ENCODE measurements around the gene LEF1.
"Not testable (repeated sequence)": the region's sequence is repeated elsewhere in the genome, so short reads cannot be mapped to it uniquely, and the experiment has no call there.

Gene LEF1

GRCh38 chr4:108031427-108032083 is 137.2 kb downstream of the LEF1 start:
- peak; percentile 45 for DNase-seq (ENCODE audit: low read depth)

GRCh38 chr4:108030332-108030731 is 138.4 kb downstream of the LEF1 start:
- peak; percentile 52 for DNase-seq (ENCODE audit: low read depth)

GRCh38 chr4:108029731-108030130 is 139.0 kb downstream of the LEF1 start:
- DNase-seq (ENCODE audit: low read depth): no peak

- DNase-seq (ENCODE audit: low read depth): peak; percentile 44
These were observed 139.6 kb downstream of the LEF1 start for GRCh38 chr4:108029016-108029720.

- DNase-seq (ENCODE audit: low read depth): no peak
These were observed 143.9 kb downstream of the LEF1 start for GRCh38 chr4:108024878-108025165.

DNA sequence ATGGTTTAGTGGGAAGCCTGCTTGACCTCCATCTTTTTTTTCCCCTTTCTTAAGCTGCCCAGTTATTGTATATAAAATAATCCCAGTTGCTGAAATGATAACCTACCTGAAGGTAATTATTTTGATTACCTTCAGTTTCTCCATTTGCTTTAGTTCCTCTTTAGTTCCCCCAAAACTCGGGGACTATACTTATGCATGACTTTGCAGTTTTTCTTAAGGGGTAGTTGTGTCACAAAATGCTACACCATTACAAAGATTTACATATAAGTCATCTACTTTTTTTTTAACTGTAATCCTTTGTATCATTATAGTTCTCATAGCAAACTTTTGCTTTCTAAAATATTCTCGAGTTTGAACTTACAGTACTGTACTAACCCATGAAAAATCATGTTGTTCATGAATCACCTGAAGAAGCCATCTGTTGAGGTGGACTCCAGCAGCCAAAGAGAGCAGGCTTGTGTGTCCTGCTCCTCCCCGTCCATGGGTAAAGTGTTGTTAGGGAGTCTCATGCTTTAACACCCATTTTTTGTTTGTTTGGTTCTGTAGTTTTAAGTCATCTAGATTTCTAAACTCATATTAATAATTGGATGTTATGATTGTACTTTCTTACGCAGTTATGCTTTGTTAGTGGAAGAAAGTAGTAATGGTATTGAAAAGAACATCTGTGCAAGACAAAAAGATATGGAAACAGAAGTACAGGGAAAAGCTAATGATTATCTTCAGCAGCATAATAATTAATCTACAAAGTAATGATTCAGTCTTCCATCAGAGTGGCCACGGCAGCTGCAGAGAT is 144.5 kb downstream of the LEF1 start:
- no peak for DNase-seq (ENCODE audit: low read depth)

DNA sequence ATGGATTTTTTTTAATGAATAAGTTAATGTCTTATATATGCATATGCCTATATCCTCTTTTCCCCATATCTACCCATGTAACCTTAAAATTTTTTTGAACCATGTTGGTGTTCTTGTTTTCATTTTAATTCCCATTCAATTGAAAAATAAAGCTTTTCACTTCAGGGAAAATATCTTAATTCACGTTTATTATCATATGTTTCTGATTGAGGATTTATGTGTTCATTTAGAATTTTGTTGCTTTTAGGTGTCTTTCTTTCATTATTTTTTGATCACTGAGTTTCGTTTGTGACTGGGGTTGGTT is 149.9 kb downstream of the LEF1 start:
- no peak for DNase-seq (ENCODE audit: low read depth)

GRCh38 chr4:108018040-108018883 is 150.5 kb downstream of the LEF1 start:
- DNase-seq (ENCODE audit: low read depth): peak; percentile 68

DNA sequence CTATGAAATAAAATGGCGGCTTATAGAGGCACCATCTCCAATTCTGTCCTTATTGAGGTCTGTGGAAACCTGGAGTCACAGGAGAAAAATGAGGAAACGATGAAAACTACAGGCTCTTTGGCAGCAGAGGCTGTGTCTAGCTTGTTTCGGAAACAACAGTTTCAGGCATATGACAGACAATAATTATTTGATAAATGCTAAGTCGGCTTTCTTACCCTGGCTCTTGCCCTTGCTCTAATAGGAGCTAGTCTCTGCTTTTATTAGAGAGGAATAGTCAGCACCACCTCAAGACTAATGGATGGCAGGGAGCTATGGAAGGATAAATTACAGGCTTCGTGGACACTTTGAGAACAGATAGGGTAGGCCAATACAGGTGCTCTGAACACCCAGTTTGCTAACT is 154.8 kb downstream of the LEF1 start:
- no peak for DNase-seq (ENCODE audit: low read depth)

GRCh38 chr4:108013327-108013726 is 155.4 kb downstream of the LEF1 start:
- DNase-seq (ENCODE audit: low read depth): no peak

GRCh38 chr4:108012382-108012781 is 156.3 kb downstream of the LEF1 start:
- not testable (repeated sequence) for DNase-seq (ENCODE audit: low read depth)

DNA sequence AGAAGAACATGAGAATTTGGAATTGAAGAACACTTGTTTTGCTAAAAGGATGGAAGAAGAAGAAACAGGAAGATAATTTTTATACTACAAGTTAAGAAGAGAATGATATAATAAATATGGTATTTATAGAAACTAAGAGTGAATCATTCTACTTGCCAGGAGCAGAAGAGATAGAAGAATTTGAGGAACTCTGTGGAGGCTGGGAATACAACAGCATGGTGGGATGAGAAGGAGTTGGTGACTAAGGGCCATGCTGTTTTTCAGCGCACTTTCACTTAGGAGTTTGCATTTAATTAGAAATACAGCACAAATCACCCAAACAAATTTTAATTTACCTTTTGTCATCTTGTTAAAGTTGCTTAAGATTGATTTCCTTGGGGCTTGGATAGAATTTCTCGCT is 158.6 kb downstream of the LEF1 start:
- DNase-seq (ENCODE audit: low read depth): no peak

- DNase-seq (ENCODE audit: low read depth): no peak
These were observed 160.0 kb downstream of the LEF1 start for GRCh38 chr4:108008721-108009120.

GRCh38 chr4:108007984-108008383 is 160.7 kb downstream of the LEF1 start:
- no peak for DNase-seq (ENCODE audit: low read depth)

GRCh38 chr4:108006361-108006760 is 162.4 kb downstream of the LEF1 start:
- DNase-seq (ENCODE audit: low read depth): no peak

DNA sequence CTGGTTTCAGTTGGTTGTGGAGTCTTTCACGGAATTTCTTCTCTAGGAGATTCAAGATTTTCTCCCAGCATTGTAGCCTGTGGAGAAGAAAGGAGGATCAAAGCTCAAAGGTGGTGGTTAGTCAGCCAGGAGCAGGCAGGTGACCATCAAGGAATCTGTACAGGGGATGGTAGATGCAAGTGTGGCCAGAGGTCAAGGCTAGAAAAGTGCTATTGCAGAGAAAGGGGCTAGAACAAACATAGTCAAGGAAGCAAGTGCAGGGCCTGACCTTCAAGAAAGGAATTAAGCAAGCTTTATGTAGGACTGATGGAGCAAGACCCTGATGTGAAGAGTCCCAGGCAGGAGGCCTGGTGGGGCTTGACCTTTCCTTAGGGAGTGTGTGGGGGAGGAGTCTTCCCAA is 162.9 kb downstream of the LEF1 start:
- no peak for DNase-seq (ENCODE audit: low read depth)

- DNase-seq (ENCODE audit: low read depth): no peak
These were observed 164.1 kb downstream of the LEF1 start for GRCh38 chr4:108004646-108005045.

DNA sequence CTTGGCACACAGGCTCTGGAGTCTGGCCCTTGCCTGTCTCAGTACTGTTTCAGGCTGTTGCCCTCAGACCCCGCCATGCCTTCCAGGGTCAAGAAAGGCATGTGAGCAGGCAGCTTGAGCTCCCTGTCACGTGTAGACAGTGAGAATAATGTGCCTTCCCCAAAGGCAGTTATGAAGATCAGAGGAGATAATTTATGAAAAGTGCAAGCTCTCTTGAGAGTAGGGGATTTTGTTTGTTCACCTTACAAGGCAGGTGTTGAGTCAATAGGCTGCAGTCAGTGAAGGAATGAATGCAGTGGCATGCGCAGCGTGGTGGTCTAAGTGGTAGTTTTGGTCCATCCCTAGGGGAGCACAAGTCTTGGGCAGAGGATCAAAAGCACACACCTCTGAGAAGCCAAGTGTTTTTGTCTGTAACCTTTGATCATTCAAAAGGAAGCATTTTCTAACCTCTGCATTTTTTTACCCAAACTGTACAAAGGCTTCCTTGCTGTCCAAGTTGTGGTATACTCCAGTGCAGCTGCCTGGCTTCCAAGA is 164.7 kb downstream of the LEF1 start:
- no peak for DNase-seq (ENCODE audit: low read depth)

DNA sequence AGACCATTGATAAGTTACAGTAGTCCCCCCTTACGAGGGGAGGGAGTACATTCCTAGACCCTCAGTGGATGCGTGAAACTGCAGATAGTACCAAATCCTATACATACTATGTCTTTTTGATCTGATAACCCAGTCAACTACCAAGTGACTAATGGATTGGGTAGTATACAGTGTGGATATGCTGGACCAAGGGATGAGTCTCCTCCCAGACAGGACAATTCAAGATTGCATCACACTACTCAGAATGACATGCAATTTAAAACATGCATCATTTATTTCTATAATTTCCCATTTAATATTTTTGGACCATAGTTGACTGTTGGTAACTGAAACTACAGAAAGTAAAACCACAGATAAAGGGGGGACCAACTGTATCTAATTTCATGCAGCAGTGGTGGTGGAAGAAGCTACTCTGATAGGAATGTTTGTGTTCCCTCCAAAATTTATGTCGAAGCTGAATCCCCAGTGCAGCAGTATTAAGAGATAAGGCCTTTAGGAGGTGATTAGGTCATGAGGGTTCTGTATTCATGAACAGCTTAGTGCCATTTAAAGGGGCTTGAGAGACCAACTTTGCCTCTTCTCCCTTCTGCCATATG is 167.1 kb downstream of the LEF1 start:
- no peak for DNase-seq (ENCODE audit: low read depth)

DNA sequence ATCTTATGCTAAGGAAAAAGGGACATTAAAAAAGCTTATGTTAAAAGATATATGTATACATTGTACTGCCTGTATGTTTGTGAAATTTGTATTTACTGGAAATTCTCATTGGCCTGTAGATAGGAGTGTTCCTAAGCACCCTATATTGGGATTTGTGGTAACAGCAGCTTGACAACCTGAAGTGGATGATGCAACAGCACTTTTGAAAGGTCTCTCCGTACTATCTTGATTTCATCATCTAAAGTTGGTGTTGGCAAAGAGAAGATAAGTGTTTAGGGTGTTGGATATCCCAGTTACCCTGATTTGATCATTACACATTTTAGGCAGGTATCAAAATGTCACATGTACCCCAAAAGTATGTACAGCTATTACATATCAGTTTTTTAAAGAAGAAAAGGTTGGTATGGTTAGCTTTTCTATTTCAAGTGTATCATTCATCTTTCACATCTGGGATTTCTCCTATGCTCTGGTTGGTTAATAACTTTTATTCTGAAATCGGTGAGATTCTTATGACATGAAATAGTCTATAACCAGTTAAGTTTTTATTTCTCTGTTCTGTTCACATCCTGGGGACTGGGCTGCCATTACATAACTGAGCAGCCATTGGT is 168.7 kb downstream of the LEF1 start:
- no peak for DNase-seq (ENCODE audit: low read depth)

DNA sequence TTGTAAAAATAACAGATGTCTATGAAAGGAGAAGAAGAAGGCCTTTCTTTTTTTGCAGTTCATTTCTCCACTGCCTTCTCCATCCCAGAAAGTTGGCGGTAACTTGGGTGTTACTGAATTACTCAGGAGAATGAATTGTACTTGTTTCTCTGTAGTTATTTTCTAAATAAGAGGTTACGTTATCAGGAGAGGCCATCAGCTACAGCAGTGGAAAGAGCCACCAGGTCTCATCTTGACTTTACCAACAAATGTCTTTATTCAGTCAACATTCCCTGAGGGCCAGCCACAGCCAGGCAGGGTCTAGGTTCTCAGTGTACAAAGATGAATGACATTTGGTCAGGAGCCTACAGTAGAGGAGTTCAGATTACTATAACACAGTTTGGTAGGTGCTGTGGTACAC is 170.9 kb downstream of the LEF1 start:
- DNase-seq (ENCODE audit: low read depth): no peak

Measured in activated T-cell treated with anti-CD3 and anti-CD28 coated beads for 48 hours (primary cell).